IMR-90 (cell line): ENCODE results near the gene PPP1R27. TPM values are rescaled to one million over a fixed set of nuclear protein-coding genes. Genes with fewer than 3 reads are reported as not detected.

ENCODE experiments used
- ATAC-seq: fragments of 200-7000 bp; cut with Tn5 transposase; 2 replicates; pipeline ENCODE4 v1.9.1; 2020; ENCODE audit warnings: low read depth, mild to moderate bottlenecking, moderate library complexity
- BruUV-seq: library from RNA; stranded (reverse); fragments of 400-500 nt; replicated peaks from 2 replicates; lab custom pipeline; 2021; lab: Mats Ljungman, UMichigan
- CTCF ChIA-PET: fragments of 300-600 bp; formaldehyde crosslinking; extraction: SDS; loops from one replicate; lab custom pipeline; 2021; ENCODE audit warnings: antibody characterized with exemption; lab: Yijun Ruan, JAX
- POLR2A ChIA-PET: fragments of 300-600 bp; sonication (Branson Sonifier 250); formaldehyde crosslinking; loops from one replicate; lab custom pipeline; 2022; ENCODE audit warnings: antibody characterized with exemption; ENCODE audit not compliant: unreplicated experiment; lab: Charles Lee
- DNase-seq: peaks from one replicate; pipeline ENCODE4 v3.0.0; 2013
- H2AFZ ChIP-seq: replicated peaks from 2 replicates; pipeline ENCODE3; 2013; ENCODE audit warnings: low read length, mild to moderate bottlenecking; ENCODE audit not compliant: poor library complexity
- H2AK5ac ChIP-seq: 2 replicates; pipeline ENCODE4 v1.6.1; 2013; ENCODE audit warnings: low read depth, low read length, inconsistent platforms
- H2AK9ac ChIP-seq: replicated peaks from 2 replicates; pipeline ENCODE3; 2013; ENCODE audit warnings: mild to moderate bottlenecking, low read depth, low read length, moderate library complexity; ENCODE audit not compliant: poor library complexity
- H2BK120ac ChIP-seq: 2 replicates; pipeline ENCODE4 v1.6.1; 2013; ENCODE audit warnings: low read depth, low read length, inconsistent platforms
- H2BK15ac ChIP-seq: 3 replicates; pipeline ENCODE4 v1.6.1; 2013; ENCODE audit warnings: low read depth, low read length, inconsistent platforms
- H2BK20ac ChIP-seq: 2 replicates; pipeline ENCODE4 v1.6.1; 2013; ENCODE audit warnings: low read depth, mild to moderate bottlenecking, inconsistent platforms, low read length, moderate library complexity
- H2BK5ac ChIP-seq: 2 replicates; pipeline ENCODE4 v1.6.1; 2013; ENCODE audit warnings: mild to moderate bottlenecking, low read depth, low read length, inconsistent platforms; ENCODE audit not compliant: poor library complexity, severe bottlenecking
- H3K14ac ChIP-seq: replicated peaks from 2 replicates; pipeline ENCODE4 v1.6.1; 2013; ENCODE audit warnings: low read depth, low read length, inconsistent platforms
- H3K18ac ChIP-seq: 2 replicates; pipeline ENCODE4 v1.6.1; 2013; ENCODE audit warnings: low read depth, low read length, control low read depth
- H3K23ac ChIP-seq: 2 replicates; pipeline ENCODE4 v1.6.1; 2013; ENCODE audit warnings: low read depth, low read length, inconsistent platforms
- H3K27ac ChIP-seq: 2 replicates; pipeline ENCODE4 v1.5.1; 2013; ENCODE audit warnings: mild to moderate bottlenecking, control low read depth, low read length; ENCODE audit not compliant: insufficient read depth
- H3K27me3 ChIP-seq: 2 replicates; pipeline ENCODE4 v1.6.1; 2013; ENCODE audit warnings: low read length; ENCODE audit not compliant: control insufficient read depth, insufficient read depth
- H3K36me3 ChIP-seq: 2 replicates; pipeline ENCODE4 v1.6.1; 2013; ENCODE audit warnings: low read length, mixed read lengths; ENCODE audit not compliant: control insufficient read depth, insufficient read depth
- H3K4ac ChIP-seq: 2 replicates; pipeline ENCODE4 v1.6.1; 2013; ENCODE audit warnings: low read depth, low read length, inconsistent platforms
- H3K4me1 ChIP-seq: 2 replicates; pipeline ENCODE4 v1.6.1; 2013; ENCODE audit warnings: low read length, mixed read lengths; ENCODE audit not compliant: control insufficient read depth, insufficient read depth
- H3K4me2 ChIP-seq: 2 replicates; pipeline ENCODE4 v1.6.1; 2013; ENCODE audit warnings: low read depth, mild to moderate bottlenecking, control low read depth, low read length, moderate library complexity
- H3K4me3 ChIP-seq: 2 replicates; pipeline ENCODE4 v1.5.1; 2013; ENCODE audit warnings: low read depth, mild to moderate bottlenecking, control low read depth, low read length, moderate library complexity; ENCODE audit not compliant: insufficient read depth
- H3K56ac ChIP-seq: 2 replicates; pipeline ENCODE4 v1.6.1; 2013; ENCODE audit warnings: low read length, inconsistent platforms; ENCODE audit not compliant: insufficient read depth; ENCODE audit errors: extremely low read depth
- H3K79me1 ChIP-seq, 2 experiments: 2 replicates each; pipeline ENCODE4 v1.6.1; 2013; ENCODE audit warnings: low read length in 2 of 2, inconsistent platforms in 1 of 2, low read depth in 1 of 2
- H3K9ac ChIP-seq: 2 replicates; pipeline ENCODE4 v1.6.1; 2013; ENCODE audit warnings: low read depth, low read length, control low read depth
- H3K9me1 ChIP-seq: 2 replicates; pipeline ENCODE4 v1.6.1; 2013; ENCODE audit warnings: low read length, inconsistent platforms; ENCODE audit not compliant: insufficient read depth
- H3K9me3 ChIP-seq: 2 replicates; pipeline ENCODE4 v1.6.1; 2013; ENCODE audit warnings: low read length; ENCODE audit not compliant: control insufficient read depth, insufficient read depth
- H4K20me1 ChIP-seq: 2 replicates; pipeline ENCODE4 v1.6.1; 2013; ENCODE audit warnings: low read length, inconsistent platforms; ENCODE audit not compliant: insufficient read depth
- H4K5ac ChIP-seq: 2 replicates; pipeline ENCODE4 v1.6.1; 2013; ENCODE audit warnings: mild to moderate bottlenecking, low read depth, low read length, control low read depth
- H4K8ac ChIP-seq, 2 experiments: 2 replicates each; pipeline ENCODE4 v1.6.1; 2013; ENCODE audit warnings: low read depth in 2 of 2, low read length in 2 of 2, control low read depth in 1 of 2, inconsistent platforms in 1 of 2
- H4K91ac ChIP-seq: 2 replicates; pipeline ENCODE4 v1.6.1; 2013; ENCODE audit warnings: low read depth, low read length, inconsistent platforms; ENCODE audit not compliant: insufficient read depth
- CHD1 ChIP-seq: IDR thresholded peaks from 2 replicates; pipeline ENCODE4 v1.6.1; 2012; ENCODE audit warnings: low read depth, low read length, improper control_type of control experiment
- CTCF ChIP-seq: conservative IDR thresholded peaks from 2 replicates; pipeline ENCODE4 v1.5.1; 2012; ENCODE audit warnings: mild to moderate bottlenecking, low read depth, low read length, improper control_type of control experiment
- ELK1 ChIP-seq: fragments of 150-350 bp; IDR thresholded peaks from 2 replicates; pipeline ENCODE4 v1.6.1; 2016; ENCODE audit warnings: low read depth, mild to moderate bottlenecking, low read length, moderate library complexity, borderline replicate concordance
- FOS ChIP-seq: fragments of 150-350 bp; IDR thresholded peaks from 2 replicates; pipeline ENCODE4 v1.6.1; 2016; ENCODE audit warnings: low read depth, low read length
- MAFK ChIP-seq: IDR thresholded peaks from 2 replicates; pipeline ENCODE4 v1.6.1; 2012; ENCODE audit warnings: low read depth, low read length, improper control_type of control experiment
- MXI1 ChIP-seq: IDR thresholded peaks from 2 replicates; pipeline ENCODE4 v1.6.1; 2012; ENCODE audit warnings: low read depth, mild to moderate bottlenecking, low read length, moderate library complexity, borderline replicate concordance
- WGBS, 2 experiments: methylation state at CpG; one replicate each; pipeline versions ENCODE4 v1.1.5 to v1.1.7; 2013; ENCODE audit warnings: missing lambda C conversion rate in 2 of 2; ENCODE audit not compliant: insufficient read length in 1 of 2; ENCODE audit errors: extremely low coverage in 2 of 2; 5-methylcytosine and 5-hydroxymethylcytosine counted together
- dilution Hi-C: fragments of 300-500 bp; cut with HindIII; formaldehyde crosslinking; loops from one replicate; pipeline ENCODE4 v1.14.3; 2018; ENCODE audit warnings: low sequenced_read_pairs; ENCODE audit not compliant: unreplicated experiment
- in situ Hi-C: fragments of 300-500 bp; cut with MboI; formaldehyde crosslinking; loops from 3 replicates; pipeline ENCODE4 v1.14.3; 2019; ENCODE audit warnings: low sequenced_read_pairs, inconsistent platforms, mixed read lengths
- intact Hi-C: fragments of 100-400 bp; cut with micrococcal nuclease; formaldehyde crosslinking; loops from 2 replicates; pipeline ENCODE4 v1.10.0; 2022
- polyA plus RNA-seq, 3 experiments: library from polyadenylated mRNA; depleted of rRNA; stranded (reverse); fragments of >200 nt; gene quantifications; 2 replicates each; pipeline ENCODE4 v1.2.3, GENCODE V29; 2012; ENCODE audit warnings: low replicate concordance in 1 of 3
- total RNA-seq: library from RNA; depleted of rRNA; stranded (reverse); fragments of >200 nt; gene quantifications from 2 replicates; pipeline ENCODE4 v1.2.3, GENCODE V29; 2012
- TF ChIP-seq, protein P1 (sequence below): fragments of 150-350 bp; IDR thresholded peaks from 2 replicates; pipeline ENCODE4 v1.6.1; 2017; ENCODE audit warnings: mild to moderate bottlenecking, antibody characterized with exemption, low read length, low read depth

PPP1R27 gene
- total and polyA plus RNA-seq, 2 of the 4 experiments (the other 2 are of a cell fraction), result 0.21 TPM; not detected in 1

DNA sequence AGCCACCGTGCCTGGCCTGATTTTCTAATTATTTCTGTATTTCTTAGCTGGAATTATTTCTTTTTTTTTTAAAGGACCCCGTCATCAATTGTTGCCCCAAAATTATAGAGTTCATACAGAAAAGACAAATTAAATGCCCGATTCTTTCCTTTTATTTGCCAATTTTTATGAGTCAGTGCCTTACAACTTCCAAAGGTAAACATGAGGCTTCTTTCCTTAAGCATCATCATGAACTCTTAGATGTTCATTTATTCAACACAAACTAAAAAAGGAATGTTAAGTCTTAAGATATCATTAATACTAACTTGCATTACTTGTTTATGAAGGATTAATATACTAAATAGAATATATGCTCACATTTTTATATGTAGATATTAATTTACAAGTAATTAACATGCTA, 43.4 kb upstream of the PPP1R27 start:
- in situ Hi-C loops (no loop called here), intact Hi-C loops (no loop called here), dilution Hi-C loops (no loop called here)
- Histone ChIP-seq H2BK120ac (no peak overlapping the region; the same call in 1 of the 2 replicates), H2AK5ac (no peak overlapping the region), H3K18ac (no peak overlapping the region), H2AFZ (no peak overlapping the region), H4K20me1 (peaks cover 5% of the 10 kb centered on the region; the same call in 1 of the 2 replicates), H2BK15ac (0 out of 3 replicates have a peak overlapping the region, but pooled peaks have one; percentile 84), H3K14ac (no peak overlapping the region), H3K4me3 (no peak overlapping the region), H3K79me1 (peaks cover 17 to 45% of the 10 kb centered on the region in 2 experiments), H4K5ac (no peak overlapping the region), H3K4me1 (peaks cover 11% of the 10 kb centered on the region), H3K23ac (no peak overlapping the region), H3K36me3 (peaks cover 10% of the 10 kb centered on the region), H4K91ac (no peak overlapping the region), H3K9me3 (no peaks in the 10 kb centered on the region), H3K27me3 (no peaks in the 10 kb centered on the region), H3K4me2 (no peak overlapping the region), H2AK9ac (no peak overlapping the region), H4K8ac (peak overlapping the region in 1 of 2 experiments; percentile 37; a peak in 1 of 4 replicates), H3K9me1 (peaks cover 16% of the 10 kb centered on the region), H2BK20ac (no peak overlapping the region), H3K9ac (no peak overlapping the region), H3K27ac (peak overlapping the region; percentile 92), H2BK5ac (peak overlapping the region; percentile 79), H3K4ac (no peak overlapping the region), H3K56ac (no peak overlapping the region)
- POLR2A ChIA-PET, result no interaction called here
- no TSS peak for BruUV-seq
- CTCF ChIA-PET, result no interaction called here
- DNase-seq (peak; percentile 73), ATAC-seq (peak; percentile 76)
- WGBS, 2 experiments, result 0% methylated on average over 1 of the region's 3 CpGs; no CpG with 5 or more reads in 1 of the 2 experiments
- TF ChIP-seq, protein P1, sequence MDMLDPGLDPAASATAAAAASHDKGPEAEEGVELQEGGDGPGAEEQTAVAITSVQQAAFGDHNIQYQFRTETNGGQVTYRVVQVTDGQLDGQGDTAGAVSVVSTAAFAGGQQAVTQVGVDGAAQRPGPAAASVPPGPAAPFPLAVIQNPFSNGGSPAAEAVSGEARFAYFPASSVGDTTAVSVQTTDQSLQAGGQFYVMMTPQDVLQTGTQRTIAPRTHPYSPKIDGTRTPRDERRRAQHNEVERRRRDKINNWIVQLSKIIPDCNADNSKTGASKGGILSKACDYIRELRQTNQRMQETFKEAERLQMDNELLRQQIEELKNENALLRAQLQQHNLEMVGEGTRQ, result no peak
- TF ChIP-seq FOS (peak; percentile 70; the same call in 1 of the 2 replicates), CHD1 (no peak), ELK1 (no peak), MAFK (no peak), MXI1 (no peak), CTCF (no peak)
